Thyroid gland (tissue), 4 donors: ENCODE measurements around the gene SIL1.

ENCODE experiments used
- CTCF ChIP-seq, 6 experiments: fragments of 200-600 bp in 3 of 6; fragments of 450-650 bp in 3 of 6; sonication (generic) in 3 of 6; IDR thresholded peaks; one replicate each; pipeline ENCODE4 v1.5.1; 2016 to 2019; ENCODE audit warnings: antibody characterized with exemption in 6 of 6, mild to moderate bottlenecking in 2 of 6, inconsistent platforms in 1 of 6, moderate library complexity in 1 of 6
- POLR2A ChIP-seq, 2 donors: fragments of 450-650 bp; IDR thresholded peaks; one replicate each; pipeline ENCODE4 v1.6.1; 2017; ENCODE audit warnings: antibody characterized with exemption in 2 of 2, mild to moderate bottlenecking in 2 of 2, moderate library complexity in 1 of 2

- TF ChIP-seq CTCF (IDR thresholded peaks at IDR 0.05), result no peak
- no peak for TF ChIP-seq POLR2A (IDR thresholded peaks at IDR 0.05)
These were observed 7.4 kb upstream of the SIL1 start for GRCh38 chr5:139205586-139205985.
